Mucosa of rectum (tissue), 2 donors: Measurements from ENCODE around the gene ZCWPW2.

Experiments
- H3K27ac ChIP-seq, 2 donors: one replicate each; pipeline ENCODE4 v1.7.0; 2013; ENCODE audit warnings: inconsistent platforms in 2 of 2, low read depth in 2 of 2, low read length in 2 of 2
- H3K27me3 ChIP-seq, 2 donors: one replicate each; pipeline ENCODE4 v1.7.0; 2013; ENCODE audit warnings: low read length in 2 of 2; ENCODE audit not compliant: control insufficient read depth in 2 of 2, insufficient read depth in 2 of 2
- H3K36me3 ChIP-seq, 2 donors: one replicate each; pipeline ENCODE4 v1.7.0; 2013; ENCODE audit warnings: low read length in 2 of 2; ENCODE audit not compliant: control insufficient read depth in 2 of 2, insufficient read depth in 2 of 2
- H3K4me1 ChIP-seq, 2 donors: one replicate each; pipeline ENCODE4 v1.7.0; 2013; ENCODE audit warnings: low read length in 2 of 2, mild to moderate bottlenecking in 1 of 2; ENCODE audit not compliant: control insufficient read depth in 2 of 2, insufficient read depth in 2 of 2
- H3K4me3 ChIP-seq, 2 donors: one replicate each; pipeline ENCODE4 v1.7.0; 2013; ENCODE audit warnings: low read length in 2 of 2
- H3K9ac ChIP-seq, 2 donors: one replicate each; pipeline ENCODE4 v1.7.0; 2013; ENCODE audit warnings: low read length in 2 of 2, low read depth in 1 of 2, mild to moderate bottlenecking in 1 of 2
- H3K9me3 ChIP-seq, 2 donors: one replicate each; pipeline ENCODE4 v1.7.0; 2013; ENCODE audit warnings: low read length in 2 of 2; ENCODE audit not compliant: control insufficient read depth in 2 of 2
- donor health status: healthy.
- donor health status: Normal muscosa, but diverticular disease.

Gene ZCWPW2

DNA sequence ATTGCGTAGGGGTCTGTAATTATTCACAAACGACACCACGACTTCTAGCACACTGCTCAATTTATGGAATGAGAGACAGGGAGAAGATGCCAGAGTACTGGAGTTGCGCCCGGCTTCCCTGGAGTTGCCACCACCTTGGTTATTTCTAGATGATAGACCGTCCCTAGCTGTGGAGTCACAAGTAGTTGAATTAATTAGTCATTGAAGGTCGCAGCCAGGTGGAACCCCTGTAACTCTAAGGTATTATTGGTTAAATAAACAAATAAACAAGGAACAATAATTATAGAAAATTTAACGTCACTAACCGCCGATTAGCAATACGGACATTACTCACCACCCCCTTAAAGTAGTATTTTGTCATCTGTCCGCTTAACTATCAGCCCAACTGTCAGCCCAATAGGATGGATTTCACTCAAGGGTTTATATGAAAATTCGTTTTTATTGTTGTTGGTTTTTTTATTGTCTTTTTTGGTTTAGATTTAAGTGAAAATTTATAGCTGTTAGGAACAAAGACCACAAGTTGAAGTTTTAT, 1.0 kb downstream of the ZCWPW2 start:
- Histone ChIP-seq H3K9me3 (peaks cover 0 to 3% of the 10 kb centered on the region in 2 donors), H3K36me3 (no peaks in the 10 kb centered on the region), H3K9ac (peak overlapping the region; percentile 89 to 98), H3K4me3 (peak overlapping the region; percentile 93 to 96), H3K4me1 (peaks cover 6 to 24% of the 10 kb centered on the region in 2 donors), H3K27me3 (no peaks in the 10 kb centered on the region), H3K27ac (peak overlapping the region; percentile 98)

DNA sequence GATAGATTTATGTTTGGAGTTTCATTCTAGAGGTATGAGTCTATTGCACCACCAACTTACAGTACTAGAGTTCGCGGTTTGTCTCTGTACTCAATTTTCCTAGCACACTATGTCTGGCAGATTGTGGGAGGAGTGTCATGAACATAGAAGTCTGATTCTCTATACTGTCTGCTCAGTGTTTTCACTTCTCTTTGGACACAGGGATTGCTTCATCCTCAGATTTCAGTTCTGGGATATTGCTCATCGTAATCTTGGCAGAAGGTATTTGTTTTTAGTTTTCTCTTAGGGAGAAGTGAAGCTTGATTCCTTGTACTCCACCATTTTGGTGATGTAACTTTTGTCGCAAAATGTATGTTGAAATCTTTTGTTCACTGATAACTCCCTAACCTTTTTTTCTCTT, 27.9 kb downstream of the ZCWPW2 start:
- H3K36me3 ChIP-seq = no peaks in the 10 kb centered on the region
- H3K27me3 ChIP-seq = no peaks in the 10 kb centered on the region
- H3K27ac ChIP-seq = no peak overlapping the region
- no peak overlapping the region for H3K9ac ChIP-seq
- H3K4me3 ChIP-seq = no peak overlapping the region
- H3K9me3 ChIP-seq = no peaks in the 10 kb centered on the region
- no peaks in the 10 kb centered on the region for H3K4me1 ChIP-seq

DNA sequence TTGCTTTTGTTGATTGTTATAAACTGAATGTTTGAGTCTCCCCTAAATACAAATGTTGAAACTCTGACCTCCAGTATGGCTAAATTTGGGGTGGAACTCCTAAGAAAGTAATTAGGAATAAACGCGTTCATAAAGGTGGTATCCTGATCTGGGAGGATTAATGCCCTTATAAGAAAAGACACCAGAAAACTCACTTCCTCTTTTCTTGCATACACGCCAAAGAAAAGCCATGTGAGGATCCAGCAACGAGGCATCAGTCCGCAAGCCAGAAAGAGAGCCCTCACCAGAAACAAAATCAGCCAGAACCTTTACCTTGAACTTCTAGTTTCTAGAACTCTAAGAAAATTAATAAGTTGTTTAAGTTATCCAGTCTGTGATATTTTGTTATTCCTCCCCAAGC, 37.5 kb downstream of the ZCWPW2 start:
- H3K27me3 ChIP-seq = no peaks in the 10 kb centered on the region
- peaks cover 0 to 2% of the 10 kb centered on the region in 2 donors for H3K9me3 ChIP-seq
- H3K9ac ChIP-seq = no peak overlapping the region
- H3K4me3 ChIP-seq = no peak overlapping the region
- no peaks in the 10 kb centered on the region for H3K36me3 ChIP-seq
- no peaks in the 10 kb centered on the region for H3K4me1 ChIP-seq
- no peak overlapping the region for H3K27ac ChIP-seq

DNA sequence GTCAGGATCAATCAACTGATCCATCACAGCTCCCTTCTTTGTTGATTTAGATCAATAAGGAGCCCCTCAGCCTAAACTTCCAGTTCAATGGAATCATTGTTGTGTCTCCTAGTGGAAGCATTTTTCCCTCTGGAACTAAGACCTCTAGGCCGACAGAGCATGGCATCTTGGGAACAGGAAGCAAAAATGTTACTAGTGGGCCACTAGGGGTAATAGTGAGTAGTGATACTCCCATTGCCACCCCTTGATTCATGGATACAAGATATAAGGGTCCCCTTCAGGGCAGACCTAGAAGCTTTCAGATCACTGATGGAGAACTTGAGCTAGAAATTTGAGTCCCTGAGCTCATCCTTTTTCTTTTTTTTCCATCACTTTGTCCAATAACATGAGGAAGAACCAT, 40.5 kb downstream of the ZCWPW2 start:
- Histone ChIP-seq H3K9me3 (peaks cover 2 to 7% of the 10 kb centered on the region in 2 donors), H3K27me3 (no peaks in the 10 kb centered on the region), H3K9ac (no peak overlapping the region), H3K4me1 (no peaks in the 10 kb centered on the region), H3K27ac (no peak overlapping the region), H3K36me3 (no peaks in the 10 kb centered on the region), H3K4me3 (no peak overlapping the region)

DNA sequence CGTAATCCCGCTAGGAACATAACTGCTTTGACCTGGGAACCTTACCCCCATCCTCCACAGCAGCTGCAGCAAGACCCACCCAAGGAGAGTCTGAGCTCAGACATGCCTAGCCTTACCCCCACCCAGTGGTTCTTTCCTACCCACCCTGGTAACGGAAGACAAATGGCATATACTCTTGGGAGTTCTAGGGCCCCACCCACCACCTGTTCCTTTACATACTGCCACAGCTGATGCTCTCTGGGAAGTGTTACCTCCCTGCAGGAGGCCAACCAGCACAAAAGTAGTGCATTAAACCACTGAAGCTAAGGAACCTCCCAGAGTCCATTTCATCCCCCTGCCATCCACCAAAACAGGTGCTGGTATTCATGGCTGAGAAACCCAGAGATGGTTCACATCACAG, 50.7 kb downstream of the ZCWPW2 start:
- Histone ChIP-seq H3K4me1 (no peaks in the 10 kb centered on the region), H3K27ac (no peak overlapping the region), H3K9me3 (peaks cover 5 to 7% of the 10 kb centered on the region in 2 donors), H3K36me3 (no peaks in the 10 kb centered on the region), H3K9ac (no peak overlapping the region), H3K27me3 (no peaks in the 10 kb centered on the region), H3K4me3 (no peak overlapping the region)

DNA sequence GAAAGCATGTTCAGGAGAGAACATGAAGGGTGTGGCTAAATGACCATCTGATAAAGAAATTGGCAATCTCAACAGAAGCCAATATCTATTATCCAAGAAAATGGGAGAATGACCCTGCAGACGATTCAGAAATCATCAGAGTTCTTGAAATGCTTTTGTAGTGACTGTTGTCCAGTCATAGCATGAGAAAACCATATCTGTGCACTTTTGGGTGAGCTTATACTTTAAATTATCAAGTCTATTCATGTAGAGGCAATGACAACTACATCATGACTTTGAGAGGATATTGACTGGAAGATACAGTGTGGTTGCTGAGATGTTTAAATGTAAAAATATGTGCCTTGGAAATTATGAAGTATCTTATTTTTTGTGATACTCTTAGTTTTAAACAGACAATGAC, 57.7 kb downstream of the ZCWPW2 start:
- no peak overlapping the region for H3K4me3 ChIP-seq
- no peaks in the 10 kb centered on the region for H3K9me3 ChIP-seq
- H3K9ac ChIP-seq = no peak overlapping the region
- no peaks in the 10 kb centered on the region for H3K4me1 ChIP-seq
- H3K27me3 ChIP-seq = no peaks in the 10 kb centered on the region
- no peak overlapping the region for H3K27ac ChIP-seq
- no peaks in the 10 kb centered on the region for H3K36me3 ChIP-seq

DNA sequence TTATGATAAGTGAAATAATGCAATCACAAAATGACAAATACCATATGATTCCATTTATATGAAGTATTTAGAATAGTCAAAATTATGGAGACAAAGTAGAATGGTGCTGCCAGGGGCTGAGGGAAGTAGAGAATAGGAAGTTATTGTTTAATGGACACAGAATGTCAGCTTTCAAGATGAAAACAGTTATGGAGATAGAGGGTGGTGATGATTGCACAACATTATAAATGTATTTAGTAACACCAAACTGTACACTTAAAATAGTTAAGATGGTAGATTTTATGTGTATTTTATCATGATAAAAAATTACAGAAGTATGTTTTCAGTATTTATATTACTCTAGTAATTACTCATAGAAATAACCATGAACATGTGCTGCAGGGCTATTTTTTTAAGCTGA, 100.9 kb downstream of the ZCWPW2 start:
- Histone ChIP-seq H3K36me3 (no peaks in the 10 kb centered on the region), H3K9ac (no peak overlapping the region)

DNA sequence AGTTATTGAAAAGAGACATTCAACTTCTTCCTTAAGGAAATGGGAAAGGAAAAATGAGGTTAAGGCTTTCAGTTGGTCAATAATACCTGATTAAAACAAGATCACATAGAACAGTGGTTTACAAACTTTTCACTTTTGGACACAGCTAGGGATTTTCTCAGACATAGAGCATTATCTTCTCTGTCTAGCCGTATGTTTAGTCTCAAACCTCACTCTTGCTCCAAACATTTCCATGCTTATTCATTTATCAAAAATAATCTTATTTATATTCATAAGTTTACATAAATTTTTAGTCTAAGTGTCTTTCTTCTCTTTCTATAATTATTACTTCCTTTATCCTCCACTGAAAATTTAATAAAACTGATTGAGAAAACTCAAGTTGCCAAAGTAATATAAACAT, 114.3 kb downstream of the ZCWPW2 start:
- no peaks in the 10 kb centered on the region for H3K9me3 ChIP-seq
- H3K27ac ChIP-seq = no peak overlapping the region
- H3K27me3 ChIP-seq = no peaks in the 10 kb centered on the region
- no peak overlapping the region for H3K9ac ChIP-seq
- no peak overlapping the region for H3K4me3 ChIP-seq
- H3K36me3 ChIP-seq = no peaks in the 10 kb centered on the region
- H3K4me1 ChIP-seq = no peaks in the 10 kb centered on the region

More for the DNA sequence above, 100.9 kb downstream of the ZCWPW2 start:
- Histone ChIP-seq H3K27ac (no peak overlapping the region), H3K27me3 (no peaks in the 10 kb centered on the region), H3K4me3 (no peak overlapping the region), H3K4me1 (no peaks in the 10 kb centered on the region), H3K9me3 (no peaks in the 10 kb centered on the region)

DNA sequence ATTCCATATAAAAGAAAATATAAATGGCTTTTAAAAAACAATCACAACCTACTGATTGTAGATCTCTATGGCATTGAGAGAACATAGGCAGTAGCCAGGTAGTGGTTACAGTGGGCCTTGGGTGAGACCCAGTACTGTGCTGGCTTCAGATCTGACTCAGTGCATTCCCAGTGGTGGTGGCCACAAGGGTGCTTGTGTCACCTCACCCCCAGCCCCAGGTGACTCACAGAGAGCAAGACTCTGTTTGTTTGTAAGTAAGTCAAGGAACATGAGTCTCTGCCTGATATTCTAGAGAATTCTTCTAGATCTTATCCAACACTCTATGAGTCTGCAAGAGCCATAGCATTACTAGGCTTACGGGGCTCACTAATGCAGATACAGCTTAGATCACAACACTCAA, 118.9 kb downstream of the ZCWPW2 start:
- H3K4me1 ChIP-seq = no peaks in the 10 kb centered on the region
- H3K9ac ChIP-seq = no peak overlapping the region
- no peaks in the 10 kb centered on the region for H3K27me3 ChIP-seq
- H3K4me3 ChIP-seq = no peak overlapping the region
- H3K36me3 ChIP-seq = no peaks in the 10 kb centered on the region
- no peak overlapping the region for H3K27ac ChIP-seq
- no peaks in the 10 kb centered on the region for H3K9me3 ChIP-seq

DNA sequence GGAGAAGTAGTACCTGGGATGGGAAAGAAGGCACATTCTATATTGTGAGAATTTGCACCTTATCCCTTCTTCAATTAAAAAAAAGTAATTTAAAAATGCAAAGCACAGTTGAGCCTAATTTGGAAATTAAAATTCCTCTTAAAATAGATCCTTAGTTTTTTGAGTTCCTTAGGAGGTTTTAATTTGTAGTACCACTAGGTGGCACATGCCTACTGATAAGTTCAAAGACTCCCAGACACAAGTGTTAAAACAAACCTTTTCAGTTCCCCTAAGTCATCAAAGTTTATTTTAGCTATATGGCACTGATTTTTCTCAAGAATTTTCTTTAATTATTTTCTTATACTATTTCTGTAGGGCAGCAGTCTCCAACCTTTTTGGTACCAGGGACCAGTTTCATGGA, 127.7 kb downstream of the ZCWPW2 start:
- Histone ChIP-seq H3K36me3 (no peaks in the 10 kb centered on the region), H3K4me1 (no peaks in the 10 kb centered on the region), H3K27me3 (no peaks in the 10 kb centered on the region), H3K9ac (no peak overlapping the region), H3K4me3 (no peak overlapping the region), H3K27ac (no peak overlapping the region), H3K9me3 (no peaks in the 10 kb centered on the region)

DNA sequence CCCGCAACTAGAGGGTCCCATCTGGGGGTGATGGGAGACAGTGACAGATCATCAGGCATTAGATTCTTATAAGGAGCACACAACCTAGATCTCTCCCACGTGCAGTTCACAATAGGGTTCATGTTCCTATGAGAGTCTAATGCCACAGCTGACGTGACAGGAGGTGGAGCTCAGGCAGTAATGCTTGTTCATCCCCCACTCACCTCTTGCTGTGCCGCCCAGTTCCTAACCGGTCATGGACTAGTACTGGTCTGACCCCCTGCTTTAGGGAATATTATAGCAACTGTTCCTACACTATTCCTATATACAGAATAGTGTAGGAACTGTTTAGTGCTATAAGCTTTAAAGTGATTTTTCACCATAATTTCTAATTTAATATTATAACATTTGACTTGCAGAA, 128.2 kb downstream of the ZCWPW2 start:
- Histone ChIP-seq H3K27ac (no peak overlapping the region), H3K9me3 (no peaks in the 10 kb centered on the region), H3K4me3 (no peak overlapping the region), H3K9ac (no peak overlapping the region), H3K36me3 (no peaks in the 10 kb centered on the region), H3K4me1 (no peaks in the 10 kb centered on the region), H3K27me3 (no peaks in the 10 kb centered on the region)
